ENCODE measurements around the gene IL20RB.
A peak's percentile ranks its signal among the peaks of the same experiment; 100 is the strongest.
"Not testable (repeated sequence)": the region's sequence is repeated elsewhere in the genome, so short reads cannot be mapped to it uniquely, and the experiment has no call there.

Gene IL20RB

DNA sequence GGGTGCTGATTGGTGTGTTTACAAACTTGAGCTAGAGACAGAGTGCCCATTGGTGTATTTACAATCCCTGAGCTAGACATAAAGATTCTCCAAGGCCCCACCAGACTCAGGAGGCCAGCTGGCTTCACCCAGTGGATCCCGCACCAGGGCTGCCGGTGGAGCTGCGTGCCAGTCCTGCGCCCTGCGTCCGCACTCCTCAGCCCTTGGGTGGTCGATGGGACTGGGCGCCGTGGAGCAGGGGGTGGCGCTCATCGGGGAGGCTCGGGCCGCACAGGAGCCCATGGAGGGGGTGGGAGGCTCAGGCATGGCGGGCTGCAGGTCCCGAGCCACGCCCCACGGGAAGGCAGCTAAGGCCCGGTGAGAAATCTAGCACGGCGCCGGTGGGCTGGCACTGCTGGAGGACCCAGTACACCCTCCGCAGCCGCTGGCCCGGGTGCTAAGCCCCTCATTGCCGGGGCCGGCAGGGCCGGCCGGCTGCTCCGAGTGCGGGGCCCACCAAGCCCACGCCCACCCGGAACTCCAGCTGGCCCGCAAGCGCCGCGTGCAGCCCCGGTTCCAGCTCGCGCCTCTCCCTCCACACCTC lies 29.7 kb downstream of the IL20RB start:
- not testable (repeated sequence) for DNase-seq (ENCODE audit: low spot score)

DNA sequence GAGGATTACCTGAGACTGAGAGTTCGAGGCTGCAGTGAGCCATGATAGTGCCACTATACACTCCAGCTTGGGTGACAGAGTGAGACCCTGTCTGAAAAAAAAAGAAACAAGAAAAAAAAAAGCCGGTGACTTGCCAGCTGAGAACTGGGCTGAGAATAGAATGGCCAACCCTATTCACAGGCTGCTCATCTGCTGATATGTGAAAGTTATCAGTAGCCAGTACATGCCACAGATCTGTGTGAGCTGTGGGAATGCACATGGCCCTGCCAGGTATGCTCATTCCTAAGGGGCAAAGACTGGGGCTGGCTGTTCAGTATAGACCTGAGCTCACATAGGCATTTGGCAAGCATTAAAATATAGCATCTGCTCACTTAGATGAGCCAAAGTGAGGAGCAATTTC lies 30.9 kb downstream of the IL20RB start:
- no peak for DNase-seq (ENCODE audit: low spot score)

DNA sequence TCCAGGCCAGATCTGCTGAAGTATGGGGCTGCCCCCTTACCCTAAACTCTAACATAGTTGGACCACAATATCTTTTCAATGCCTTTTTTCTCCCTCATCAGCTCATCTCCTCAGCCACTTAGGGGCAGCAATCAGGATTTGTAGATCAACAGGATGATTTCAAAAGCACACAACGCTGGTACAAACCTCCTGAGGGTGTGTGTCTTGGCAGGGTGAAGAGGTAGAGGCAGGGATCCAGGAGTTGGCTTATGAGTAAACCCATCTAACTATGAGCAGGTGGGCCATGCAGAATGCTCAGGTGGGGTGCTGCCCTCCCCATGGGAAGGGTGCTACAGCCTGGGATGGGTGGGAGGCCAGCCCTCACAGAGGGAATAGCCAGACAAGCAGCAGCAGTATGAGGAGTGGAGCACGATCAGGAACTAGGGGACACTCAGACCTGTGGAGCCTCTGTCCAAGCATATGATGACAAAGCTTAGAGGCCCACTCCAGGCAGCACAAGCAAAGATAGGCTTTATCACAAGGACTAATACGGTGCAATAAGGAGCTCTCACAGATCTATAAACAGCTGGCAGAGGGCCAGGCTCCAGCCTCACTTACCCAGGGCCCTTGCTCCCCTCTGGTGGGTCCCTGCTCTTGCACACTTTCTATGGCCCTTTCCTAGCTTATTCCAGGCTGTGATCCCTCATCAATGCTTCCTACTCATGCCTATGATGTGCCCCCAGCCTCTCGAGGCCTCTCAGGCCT lies 32.2 kb downstream of the IL20RB start:
- no peak for DNase-seq (ENCODE audit: low spot score)

DNA sequence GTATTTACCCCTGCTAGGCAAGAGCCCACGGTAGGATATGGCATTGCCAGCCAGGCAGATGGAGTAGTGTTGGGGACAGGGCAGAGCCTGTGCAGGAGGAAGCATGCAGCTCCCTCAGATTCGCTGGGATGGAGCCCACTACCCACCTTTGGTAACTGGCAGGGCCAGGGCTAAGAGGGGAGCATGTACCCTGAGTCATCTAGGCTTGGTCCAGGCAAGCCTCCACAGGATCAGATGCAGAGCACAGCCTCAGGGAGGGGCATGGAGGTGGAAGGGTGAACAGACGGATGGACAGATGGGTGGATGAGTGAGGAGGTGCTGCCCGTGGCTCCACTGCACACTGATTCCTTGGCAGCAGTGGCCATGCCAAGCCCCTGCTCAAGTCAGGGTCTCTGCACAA lies 33.0 kb downstream of the IL20RB start:
- no peak for DNase-seq (ENCODE audit: low spot score)

DNA sequence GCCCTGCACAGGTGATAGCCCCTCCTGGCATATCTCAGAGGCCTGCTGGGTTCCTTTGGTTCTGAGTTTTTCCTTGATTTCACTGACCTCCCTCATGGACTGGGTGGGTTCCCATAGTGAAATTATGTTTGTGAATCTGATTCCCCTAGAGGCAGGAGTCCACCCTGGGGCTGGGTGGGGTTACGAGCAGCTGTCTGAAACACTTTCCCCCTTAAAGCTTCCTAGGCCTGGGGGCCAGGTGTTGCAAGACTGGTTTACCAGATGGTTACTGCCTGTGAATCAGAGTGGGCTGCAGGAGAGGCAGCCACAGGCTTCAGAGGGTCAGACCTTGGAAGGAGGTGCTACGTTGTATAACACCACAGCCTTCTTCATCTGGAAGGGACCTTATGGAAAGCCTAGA lies 34.3 kb downstream of the IL20RB start:
- DNase-seq (ENCODE audit: low spot score): no peak

DNA sequence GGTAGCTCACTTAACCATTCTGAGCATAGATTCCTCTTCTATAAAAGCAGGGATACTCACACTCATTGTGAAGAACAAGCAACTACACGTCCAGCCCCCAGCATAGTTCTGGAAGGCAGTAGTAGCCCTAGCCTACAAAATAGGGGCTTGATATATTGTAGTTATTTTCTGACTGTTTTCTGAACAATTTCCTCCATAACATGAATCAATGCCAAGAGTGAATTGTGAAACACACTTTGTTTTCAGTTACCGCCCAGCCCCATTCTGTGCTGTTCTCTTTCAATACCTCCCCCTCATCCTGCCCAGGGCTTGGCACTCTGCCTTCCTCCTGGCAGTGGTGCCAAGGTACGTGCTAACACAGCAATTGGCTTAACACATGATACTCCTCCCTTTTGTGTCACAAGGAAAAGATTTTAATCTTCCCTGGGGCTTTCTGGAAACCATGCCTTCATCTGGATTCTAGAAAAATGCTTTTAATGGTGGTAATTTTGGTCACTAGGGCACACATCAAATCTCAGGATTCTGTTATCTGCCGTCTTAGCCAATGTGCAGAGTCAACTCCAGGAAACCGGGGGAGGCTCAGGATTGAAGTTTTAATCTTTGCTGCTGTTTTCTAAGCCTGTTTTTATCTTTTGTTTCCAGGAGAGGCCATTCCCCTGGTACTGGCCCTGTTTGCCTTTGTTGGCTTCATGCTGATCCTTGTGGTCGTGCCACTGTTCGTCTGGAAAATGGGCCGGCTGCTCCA lies 37.2 kb downstream of the IL20RB start:
- peak; percentile 68 for DNase-seq (ENCODE audit: low spot score)

DNA sequence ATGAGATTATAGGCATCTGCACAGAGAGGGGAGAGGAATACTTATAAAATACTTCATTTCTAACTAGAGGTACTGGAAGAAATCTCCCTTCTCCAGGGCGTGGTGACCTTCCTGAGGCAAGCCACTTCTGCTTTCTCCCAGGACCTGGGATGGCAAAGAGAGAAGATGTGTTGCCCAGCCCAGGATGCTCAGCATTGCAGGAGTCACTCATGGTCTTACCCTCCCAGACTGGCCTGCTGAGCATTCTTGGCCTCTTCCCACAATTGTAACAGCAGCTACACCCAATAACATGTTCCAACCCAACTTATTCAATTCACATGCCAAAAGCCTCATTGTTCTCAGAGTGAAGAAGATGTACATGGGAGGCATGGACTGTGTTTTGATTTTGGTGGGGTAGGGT lies 37.9 kb downstream of the IL20RB start:
- no peak for DNase-seq (ENCODE audit: low spot score)

DNA sequence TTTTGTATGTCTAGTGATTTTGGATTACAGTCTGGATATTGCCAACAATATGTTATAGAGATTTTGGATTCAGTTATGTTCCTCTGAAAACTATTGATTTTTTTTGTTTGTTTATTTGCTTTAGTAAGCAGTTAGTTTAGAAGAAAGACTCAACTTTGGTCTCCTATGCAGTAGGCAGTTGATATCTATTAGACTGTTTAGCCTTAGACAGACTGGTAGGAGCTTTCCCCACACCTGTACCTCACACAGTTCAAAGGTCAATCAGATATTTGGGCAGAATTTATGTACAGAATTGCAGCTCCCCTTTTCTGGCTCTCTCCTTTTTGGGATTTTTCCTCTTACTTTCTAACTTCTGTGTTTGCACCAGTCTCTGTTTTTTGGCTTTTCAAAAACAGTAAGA lies 42.3 kb downstream of the IL20RB start:
- DNase-seq (ENCODE audit: low spot score): no peak

DNA sequence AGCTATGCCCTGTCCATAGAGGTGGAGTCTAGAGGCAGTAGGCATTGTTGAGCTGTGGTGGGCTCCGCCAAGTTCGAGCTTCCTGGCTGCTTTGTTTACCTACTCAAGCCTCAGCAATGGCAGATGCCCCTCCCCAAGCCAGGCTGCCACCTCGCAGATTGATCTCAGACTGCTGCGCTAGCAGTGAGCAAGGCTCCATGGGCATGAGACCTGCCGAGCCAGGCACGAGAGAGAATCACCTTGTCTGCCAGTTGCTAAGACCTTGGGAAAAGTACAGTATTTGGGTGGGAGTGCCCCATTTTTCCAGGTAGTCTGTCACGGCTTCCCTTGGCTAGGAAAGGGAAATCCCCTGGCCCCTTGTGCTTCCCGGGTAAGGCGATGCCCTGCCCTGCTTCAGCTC lies 49.6 kb downstream of the IL20RB start:
- not testable (repeated sequence) for DNase-seq (ENCODE audit: low spot score)

DNA sequence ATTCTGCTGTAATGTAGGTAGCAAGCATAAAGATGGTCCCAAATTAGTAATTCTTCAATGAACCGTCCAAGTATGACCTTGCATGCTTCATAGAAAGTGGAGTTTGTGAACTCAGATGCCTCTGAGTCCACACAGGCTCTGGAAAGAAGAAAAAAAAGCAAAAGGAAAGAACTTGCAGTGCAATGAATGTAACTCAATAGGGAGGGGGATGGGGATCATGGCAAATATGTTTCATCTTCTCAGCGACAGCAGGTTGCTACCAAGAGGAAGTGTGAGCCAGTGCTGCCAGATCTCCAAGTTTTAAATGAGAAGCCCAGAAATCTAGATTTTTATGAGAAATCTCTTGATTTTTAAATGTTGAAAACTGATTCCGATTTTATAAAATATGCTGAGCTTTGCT lies 50.3 kb downstream of the IL20RB start:
- DNase-seq (ENCODE audit: low spot score): no peak

DNA sequence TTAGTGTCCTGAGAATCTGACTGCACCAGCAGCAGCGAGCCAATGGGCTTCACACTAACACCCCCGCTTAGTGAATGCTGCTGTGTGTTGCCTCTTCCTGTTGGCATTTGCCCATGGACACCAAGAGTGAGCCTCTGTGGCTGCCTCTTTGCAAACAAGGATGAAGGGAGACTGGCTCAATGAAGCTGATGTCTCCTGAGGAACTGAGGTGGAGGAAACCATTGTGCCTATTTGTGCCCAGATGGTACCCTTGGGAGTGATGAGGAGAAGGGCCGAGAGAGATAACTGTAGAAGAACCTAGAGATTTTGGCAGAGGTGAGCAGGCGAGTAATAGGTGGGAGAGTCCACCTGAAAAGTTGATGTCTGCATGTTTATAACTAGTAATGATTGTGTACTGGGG lies 51.2 kb downstream of the IL20RB start:
- DNase-seq (ENCODE audit: low spot score): peak; percentile 42

DNA sequence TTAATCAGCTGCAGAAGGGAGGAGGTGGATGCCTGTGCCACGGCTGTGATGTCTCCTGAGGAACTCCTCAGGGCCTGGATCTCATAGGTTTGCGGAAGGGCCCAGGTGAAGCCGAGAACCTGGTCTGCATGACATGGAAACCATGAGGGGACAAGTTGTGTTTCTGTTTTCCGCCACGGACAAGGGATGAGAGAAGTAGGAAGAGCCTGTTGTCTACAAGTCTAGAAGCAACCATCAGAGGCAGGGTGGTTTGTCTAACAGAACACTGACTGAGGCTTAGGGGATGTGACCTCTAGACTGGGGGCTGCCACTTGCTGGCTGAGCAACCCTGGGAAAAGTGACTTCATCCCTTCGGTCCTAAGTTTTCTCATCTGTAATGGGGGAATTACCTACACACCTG lies 52.4 kb downstream of the IL20RB start:
- no peak for DNase-seq (ENCODE audit: low spot score)

DNA sequence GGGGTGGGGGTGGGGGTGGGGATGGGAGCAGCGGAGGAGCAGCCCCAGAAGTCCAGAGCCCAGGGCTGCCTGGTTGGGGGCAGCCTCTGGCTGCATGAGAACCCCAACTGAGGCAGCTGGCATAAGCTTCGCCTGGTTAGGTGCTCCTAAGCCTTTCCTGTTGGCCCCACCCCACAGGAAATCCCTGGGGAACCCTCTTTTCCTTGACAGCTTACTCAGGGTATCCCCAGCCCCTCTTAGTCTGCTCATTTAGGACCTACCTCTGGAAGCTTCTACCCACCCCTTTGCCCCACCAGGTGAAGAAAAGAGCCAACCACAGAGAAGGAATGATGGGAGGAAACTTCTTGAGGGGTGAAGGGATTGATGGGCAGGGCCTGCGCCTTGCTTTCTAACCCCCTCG lies 53.4 kb downstream of the IL20RB start:
- no peak for DNase-seq (ENCODE audit: low spot score)

DNA sequence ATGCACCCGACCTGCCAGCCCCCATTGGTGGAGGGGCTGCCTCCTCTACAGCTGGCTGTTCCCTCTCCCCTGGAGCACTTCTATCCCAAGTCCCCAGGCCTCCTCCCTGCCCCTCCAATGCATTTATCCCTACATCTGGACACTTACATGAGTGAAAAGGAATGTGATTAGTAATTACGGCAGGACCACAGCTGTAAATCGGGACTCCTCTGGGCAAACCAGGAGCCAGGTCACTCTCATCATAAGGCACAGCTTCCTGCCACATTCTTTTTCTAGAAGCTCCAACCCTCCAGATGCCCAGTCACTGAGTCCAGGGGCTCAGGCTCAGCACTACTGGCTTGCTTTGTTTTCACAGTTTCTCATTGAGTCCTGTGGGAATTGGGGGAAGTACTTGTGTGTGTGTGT lies 54.3 kb downstream of the IL20RB start:
- no peak for DNase-seq (ENCODE audit: low spot score)

DNA sequence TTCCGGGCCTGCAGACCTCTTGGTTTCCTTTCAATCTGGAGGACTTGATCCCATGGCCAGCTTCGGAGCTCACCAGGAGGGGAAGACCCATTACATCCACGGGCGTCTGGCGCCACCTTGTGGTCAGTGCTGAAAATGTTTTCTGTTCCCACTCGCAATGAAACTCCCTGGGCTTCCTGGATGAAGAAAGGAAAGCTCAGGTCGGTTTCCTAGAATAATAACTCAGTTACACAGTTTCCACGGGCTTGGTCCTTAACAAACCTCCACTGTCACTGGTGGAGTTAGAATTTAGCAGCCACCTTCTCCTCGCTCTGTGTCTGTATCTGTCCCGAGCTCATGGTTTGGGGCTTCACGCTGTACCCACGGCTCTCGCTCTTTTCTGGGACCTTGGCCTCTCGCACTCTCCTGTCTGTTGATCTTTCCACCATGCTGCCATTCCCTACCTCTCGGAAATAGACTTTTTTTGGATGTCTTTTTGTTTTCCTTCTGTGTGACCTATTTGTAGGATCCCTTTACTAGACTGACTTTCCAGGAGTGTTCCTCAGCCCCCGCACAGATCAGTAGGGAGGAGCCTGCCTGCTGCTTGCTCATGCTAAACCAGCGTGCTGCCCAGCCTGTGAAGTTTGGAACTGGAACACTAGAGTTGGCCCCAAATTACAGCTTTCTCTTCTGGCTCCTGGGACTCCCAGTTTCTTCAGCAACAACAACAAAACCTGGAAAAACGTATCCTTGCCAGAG lies 56.3 kb downstream of the IL20RB start:
- peak; percentile 93 for DNase-seq (ENCODE audit: low spot score)

DNA sequence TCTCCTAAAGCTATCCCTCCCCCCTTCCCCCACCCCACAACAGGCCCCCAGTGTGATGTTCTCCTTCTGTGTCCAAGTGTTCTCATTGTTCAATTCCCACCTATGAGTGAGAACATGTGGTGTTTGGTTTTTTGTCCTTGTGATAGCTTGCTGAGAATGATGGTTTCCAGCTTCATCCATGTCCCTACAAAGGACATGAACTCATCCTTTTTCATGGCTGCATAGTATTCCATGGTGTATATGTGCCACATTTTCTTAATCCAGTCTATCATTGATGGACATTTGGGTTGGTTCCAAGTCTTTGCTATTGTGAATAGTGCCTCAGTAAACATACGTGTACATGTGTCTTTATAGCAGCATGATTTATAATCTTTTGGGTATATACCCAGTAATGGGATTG lies 59.5 kb downstream of the IL20RB start:
- not testable (repeated sequence) for DNase-seq (ENCODE audit: low spot score)

DNA sequence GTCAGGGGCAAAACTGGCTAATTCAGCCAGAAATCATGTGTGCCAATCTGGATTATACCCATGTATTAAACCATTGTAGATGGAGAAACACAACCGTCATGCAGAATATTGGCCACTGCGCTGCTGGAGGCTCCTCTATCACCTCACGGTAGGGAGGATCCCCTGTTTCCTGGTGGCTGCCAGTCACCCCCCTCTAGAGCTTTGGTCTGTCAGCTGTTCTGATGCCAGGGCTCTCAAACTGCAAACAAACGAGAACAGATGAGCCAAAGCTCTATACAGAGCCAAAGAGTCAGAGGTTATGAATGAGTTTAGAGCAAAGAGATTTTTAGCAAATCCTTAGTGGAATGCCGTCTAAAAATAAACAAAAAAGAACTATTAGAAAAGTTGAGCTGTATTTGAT lies 62.5 kb downstream of the IL20RB start:
- DNase-seq (ENCODE audit: low spot score): peak; percentile 43

DNA sequence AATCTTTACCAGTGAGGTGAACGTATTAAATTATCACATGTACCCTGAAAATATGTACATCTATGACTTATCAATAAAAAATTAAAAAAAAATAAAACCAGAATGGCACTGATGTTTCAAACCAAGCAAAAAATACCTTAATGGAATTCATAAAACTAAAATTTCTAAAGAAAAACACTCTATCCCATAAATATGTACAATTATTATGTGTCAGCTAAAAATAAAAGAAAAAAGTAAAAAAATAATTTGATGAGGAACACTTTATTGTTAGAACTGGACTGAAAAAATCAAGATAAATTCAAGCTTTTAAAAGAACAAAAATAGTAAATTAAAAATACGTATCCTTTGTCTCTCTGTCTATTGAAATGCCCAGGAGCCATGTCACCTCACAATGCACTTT lies 63.1 kb downstream of the IL20RB start:
- DNase-seq (ENCODE audit: low spot score): no peak

DNA sequence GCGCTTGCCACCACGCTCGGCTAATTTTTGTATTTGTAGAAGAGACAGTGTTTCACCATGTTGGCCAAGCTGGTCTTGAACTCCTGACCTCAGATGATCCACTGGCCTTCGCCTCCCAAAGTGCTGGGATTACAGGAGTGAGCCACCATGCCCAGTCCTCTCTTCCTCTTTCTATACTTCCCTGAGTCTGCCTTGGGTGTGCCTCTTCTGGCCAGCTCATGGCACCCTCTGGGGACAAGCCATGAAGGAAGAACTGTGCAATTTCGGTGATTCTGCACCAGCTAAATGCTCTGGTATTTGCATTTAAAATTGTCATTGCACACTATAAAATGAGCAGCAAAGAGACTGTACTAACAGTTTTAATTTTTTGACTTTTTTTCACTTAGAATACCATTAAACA lies 66.6 kb downstream of the IL20RB start:
- no peak for DNase-seq (ENCODE audit: low spot score)

DNA sequence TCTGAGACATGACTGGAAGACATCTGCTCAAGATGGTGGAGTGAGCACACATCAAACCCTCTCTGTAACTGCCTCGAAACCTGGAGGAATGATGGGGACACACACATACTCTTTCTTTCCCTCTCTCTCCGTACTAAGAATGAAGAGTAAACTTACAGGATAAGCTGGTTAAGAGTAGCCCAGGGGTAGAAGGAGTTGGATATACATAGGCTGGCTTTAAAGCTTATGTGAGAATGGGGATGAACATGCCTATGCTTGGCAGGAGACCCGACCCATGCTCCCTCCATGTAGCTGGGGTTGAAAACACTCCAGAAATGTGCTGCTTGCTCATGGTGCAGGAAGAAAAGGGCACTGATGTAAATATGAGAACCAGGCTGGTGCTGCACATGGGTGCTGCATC lies 68.9 kb downstream of the IL20RB start:
- no peak for DNase-seq (ENCODE audit: low spot score)

DNA sequence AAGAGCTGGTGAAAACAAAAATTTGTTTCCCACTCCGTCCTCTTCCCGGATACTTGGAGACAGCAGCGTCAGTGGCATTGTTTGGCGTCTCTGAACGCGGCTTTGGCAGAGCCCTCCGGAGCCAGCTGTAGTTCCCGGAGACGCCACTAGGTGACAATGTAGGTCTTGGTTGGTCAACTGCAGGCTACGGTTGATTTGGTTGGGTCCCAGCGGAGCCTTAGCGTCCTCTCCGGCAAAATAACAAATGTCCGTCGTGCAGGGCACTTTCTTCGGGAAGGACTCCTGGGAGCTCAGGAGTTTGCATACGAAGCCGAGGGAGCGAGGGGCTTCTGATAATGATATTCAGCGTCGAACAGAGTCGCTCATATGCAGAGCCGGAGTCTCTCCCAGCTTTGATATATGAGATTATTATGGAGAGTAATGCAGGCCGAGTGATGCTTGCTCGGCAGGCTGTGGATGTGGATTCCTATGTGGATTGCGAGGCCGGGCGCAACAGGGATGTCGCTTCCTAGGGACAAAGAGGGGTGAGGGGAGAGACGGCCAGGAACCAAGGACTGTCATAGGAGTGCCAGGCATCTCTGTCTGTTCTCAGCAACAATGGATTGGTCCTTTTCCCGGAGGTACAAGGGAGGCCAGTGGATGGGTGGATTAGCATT lies 74.8 kb downstream of the IL20RB start:
- DNase-seq (ENCODE audit: low spot score): peak; percentile 78

DNA sequence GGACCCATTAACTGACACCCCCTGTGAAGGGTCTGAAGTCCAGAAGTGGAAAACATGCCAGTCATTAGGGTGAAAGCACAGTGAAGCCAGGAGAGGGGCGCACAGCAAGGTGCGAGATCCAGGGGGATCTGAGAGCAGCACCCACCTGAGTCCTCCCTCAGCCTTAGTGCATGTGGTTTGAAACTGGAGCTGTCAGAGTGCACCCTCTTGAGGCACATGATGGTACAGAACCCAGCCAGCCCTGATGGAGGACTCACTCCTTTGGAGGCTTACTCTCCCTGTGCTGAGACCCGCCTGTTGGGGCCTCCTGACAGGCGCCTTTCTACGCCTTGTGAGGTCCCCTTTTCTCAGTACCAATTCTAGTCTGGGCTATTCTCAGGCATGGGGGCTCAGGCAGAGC lies 77.8 kb downstream of the IL20RB start:
- no peak for DNase-seq (ENCODE audit: low spot score)
